ENCODE data around the gene GAB1. TPM values are rescaled to one million over a fixed set of nuclear protein-coding genes. Genes with fewer than 3 reads are reported as not detected.
A peak's percentile ranks its signal among the peaks of the same experiment; 100 is the strongest.

Gene GAB1
- total and polyA plus RNA-seq, 4 donors = 6.4 to 138 (median 22.6) TPM

DNA sequence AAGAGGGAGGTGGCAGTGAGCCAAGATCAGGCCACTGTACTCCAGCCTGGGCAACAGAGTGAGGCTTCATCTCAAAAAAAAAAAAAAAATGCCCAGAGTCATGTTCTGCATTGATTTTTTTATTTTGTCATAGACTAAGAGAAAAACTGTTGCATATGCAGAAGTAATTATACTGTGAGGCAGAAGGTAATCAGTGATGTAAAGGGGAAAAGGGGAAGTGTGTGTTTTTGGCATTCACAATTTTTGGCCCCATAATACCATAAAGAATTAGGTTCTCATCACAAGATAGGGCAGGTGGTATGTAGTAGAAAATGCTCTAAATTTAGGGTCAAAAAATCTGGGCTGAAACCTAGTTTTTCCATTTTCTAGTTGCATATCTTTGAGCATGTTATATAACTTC is 47.3 kb upstream of the GAB1 start:
- no peak overlapping the region for H3K9ac ChIP-seq (ENCODE audit: insufficient read depth in 1 of 2, low read length in 2 of 2)
- no peaks in the 10 kb centered on the region for H3K27me3 ChIP-seq (ENCODE audit: control insufficient read depth in 3 of 3, insufficient read depth in 3 of 3, low read length in 2 of 3)
- DNase-seq (no peak), ATAC-seq (ENCODE audit: insufficient read depth, low FRiP score) (no peak)
- H3K36me3 ChIP-seq (ENCODE audit: control insufficient read depth in 4 of 4, insufficient read depth in 4 of 4, low read length in 4 of 4) = no peaks in the 10 kb centered on the region
- peaks cover 0 to 30% (median 6%) of the 10 kb centered on the region in 5 donors for H3K4me1 ChIP-seq (ENCODE audit: control insufficient read depth in 5 of 5, insufficient read depth in 5 of 5, low read length in 5 of 5)
- no peak overlapping the region for H3K4me3 ChIP-seq
- no peaks in the 10 kb centered on the region for H3K9me3 ChIP-seq (ENCODE audit: control insufficient read depth in 4 of 4, insufficient read depth in 3 of 4, low read length in 3 of 4)
- TF ChIP-seq, protein P1, sequence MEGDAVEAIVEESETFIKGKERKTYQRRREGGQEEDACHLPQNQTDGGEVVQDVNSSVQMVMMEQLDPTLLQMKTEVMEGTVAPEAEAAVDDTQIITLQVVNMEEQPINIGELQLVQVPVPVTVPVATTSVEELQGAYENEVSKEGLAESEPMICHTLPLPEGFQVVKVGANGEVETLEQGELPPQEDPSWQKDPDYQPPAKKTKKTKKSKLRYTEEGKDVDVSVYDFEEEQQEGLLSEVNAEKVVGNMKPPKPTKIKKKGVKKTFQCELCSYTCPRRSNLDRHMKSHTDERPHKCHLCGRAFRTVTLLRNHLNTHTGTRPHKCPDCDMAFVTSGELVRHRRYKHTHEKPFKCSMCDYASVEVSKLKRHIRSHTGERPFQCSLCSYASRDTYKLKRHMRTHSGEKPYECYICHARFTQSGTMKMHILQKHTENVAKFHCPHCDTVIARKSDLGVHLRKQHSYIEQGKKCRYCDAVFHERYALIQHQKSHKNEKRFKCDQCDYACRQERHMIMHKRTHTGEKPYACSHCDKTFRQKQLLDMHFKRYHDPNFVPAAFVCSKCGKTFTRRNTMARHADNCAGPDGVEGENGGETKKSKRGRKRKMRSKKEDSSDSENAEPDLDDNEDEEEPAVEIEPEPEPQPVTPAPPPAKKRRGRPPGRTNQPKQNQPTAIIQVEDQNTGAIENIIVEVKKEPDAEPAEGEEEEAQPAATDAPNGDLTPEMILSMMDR (IDR thresholded peaks at IDR 0.05; ENCODE audit: control extremely low read depth, extremely low read depth) = no peak
- H3K27ac ChIP-seq (ENCODE audit: low read depth in 1 of 2, low read length in 1 of 2) = no peak overlapping the region

DNA sequence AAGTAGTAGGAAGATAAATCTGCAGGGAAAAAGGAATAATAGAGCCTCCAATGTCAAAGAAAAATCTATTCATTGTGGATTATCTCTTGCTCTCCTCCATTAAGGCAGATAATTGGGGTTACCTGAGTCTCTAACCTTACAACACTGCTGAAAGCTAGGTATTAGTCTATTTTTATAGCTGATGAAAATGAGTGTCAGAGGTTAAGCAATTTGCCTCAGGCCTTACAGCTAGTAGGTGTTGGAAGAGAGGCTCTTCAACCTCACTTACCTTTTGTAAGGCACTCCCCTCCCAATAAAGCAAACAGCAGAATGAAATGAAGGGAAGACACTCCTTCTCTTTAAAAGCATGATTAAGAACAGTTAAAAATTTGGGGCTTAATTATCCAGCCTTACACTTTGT is 45.4 kb upstream of the GAB1 start:
- no peak for DNase-seq
- Histone ChIP-seq H3K9me3 (ENCODE audit: control insufficient read depth in 4 of 4, insufficient read depth in 3 of 4, low read length in 3 of 4) (no peaks in the 10 kb centered on the region), H3K27me3 (ENCODE audit: control insufficient read depth in 3 of 3, insufficient read depth in 3 of 3, low read length in 2 of 3) (no peaks in the 10 kb centered on the region), H3K27ac (ENCODE audit: low read depth in 1 of 2, low read length in 1 of 2) (no peak overlapping the region), H3K4me1 (ENCODE audit: control insufficient read depth in 5 of 5, insufficient read depth in 5 of 5, low read length in 5 of 5) (peaks cover 0 to 35% (median 9%) of the 10 kb centered on the region in 5 donors), H3K36me3 (ENCODE audit: control insufficient read depth in 4 of 4, insufficient read depth in 4 of 4, low read length in 4 of 4) (no peaks in the 10 kb centered on the region), H3K9ac (ENCODE audit: insufficient read depth in 1 of 2, low read length in 2 of 2) (no peak overlapping the region), H3K4me3 (no peak overlapping the region)
- no peak for ATAC-seq (ENCODE audit: insufficient read depth, low FRiP score)
- TF ChIP-seq, protein P1 (IDR thresholded peaks at IDR 0.05; ENCODE audit: control extremely low read depth, extremely low read depth) = no peak

DNA sequence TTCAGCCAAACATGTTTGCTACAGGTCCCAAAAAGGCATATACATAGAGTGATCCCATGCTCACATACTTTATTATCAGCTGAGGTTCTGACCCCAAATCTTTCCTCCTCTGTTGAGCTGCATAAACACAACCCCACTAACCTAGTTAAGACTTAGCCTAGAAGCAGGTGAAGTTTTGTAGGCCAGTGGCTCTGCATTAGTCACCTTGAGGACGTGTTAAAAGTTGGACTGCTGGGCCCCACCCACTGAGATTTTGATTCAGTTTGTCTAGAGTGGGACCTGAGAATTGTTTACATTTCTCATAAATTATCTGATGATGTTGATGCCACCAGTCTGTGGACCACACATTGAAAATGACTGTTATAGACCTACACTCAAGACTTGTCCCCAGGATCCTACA is 43.8 kb upstream of the GAB1 start:
- Histone ChIP-seq H3K9ac (ENCODE audit: insufficient read depth in 1 of 2, low read length in 2 of 2) (no peak overlapping the region), H3K27me3 (ENCODE audit: control insufficient read depth in 3 of 3, insufficient read depth in 3 of 3, low read length in 2 of 3) (no peaks in the 10 kb centered on the region), H3K27ac (ENCODE audit: low read depth in 1 of 2, low read length in 1 of 2) (no peak overlapping the region), H3K4me1 (ENCODE audit: control insufficient read depth in 5 of 5, insufficient read depth in 5 of 5, low read length in 5 of 5) (peaks cover 0 to 30% (median 9%) of the 10 kb centered on the region in 5 donors), H3K4me3 (no peak overlapping the region), H3K36me3 (ENCODE audit: control insufficient read depth in 4 of 4, insufficient read depth in 4 of 4, low read length in 4 of 4) (no peaks in the 10 kb centered on the region), H3K9me3 (ENCODE audit: control insufficient read depth in 4 of 4, insufficient read depth in 3 of 4, low read length in 3 of 4) (no peaks in the 10 kb centered on the region)
- ATAC-seq (ENCODE audit: insufficient read depth, low FRiP score) (no peak), DNase-seq (no peak)
- WGBS, 2 donors = 87 to 97% methylated on average over 1 of the region's 1 CpG
- TF ChIP-seq, protein P1 (IDR thresholded peaks at IDR 0.05; ENCODE audit: control extremely low read depth, extremely low read depth) = no peak

DNA sequence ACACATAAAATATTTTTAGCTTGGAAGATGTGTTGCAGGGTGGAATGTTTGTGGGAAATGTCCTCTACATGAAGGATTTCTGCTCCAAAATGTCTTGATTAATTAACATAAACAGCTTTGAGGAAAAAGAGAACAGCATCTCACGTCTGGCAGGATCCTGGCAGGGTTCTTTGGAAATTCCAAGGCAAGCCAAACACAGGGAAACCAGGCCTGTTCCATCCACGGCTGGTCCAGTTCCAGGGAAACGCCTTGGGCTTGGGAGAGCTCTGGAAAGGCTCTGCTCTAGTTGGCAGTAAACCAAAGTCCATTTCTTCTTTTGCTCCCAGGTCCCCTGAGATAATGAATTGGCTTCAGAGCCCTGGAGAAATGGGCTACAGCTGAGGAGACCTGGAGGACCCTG is 42.4 kb upstream of the GAB1 start:
- H3K4me3 ChIP-seq = no peak overlapping the region
- no peaks in the 10 kb centered on the region for H3K36me3 ChIP-seq (ENCODE audit: control insufficient read depth in 4 of 4, insufficient read depth in 4 of 4, low read length in 4 of 4)
- 35 to 71% methylated on average over 3 of the region's 3 CpGs for WGBS, 2 donors
- no peak overlapping the region for H3K9ac ChIP-seq (ENCODE audit: insufficient read depth in 1 of 2, low read length in 2 of 2)
- peak overlapping the region in 1 of 2 donors; percentile 67 for H3K27ac ChIP-seq (ENCODE audit: low read depth in 1 of 2, low read length in 1 of 2)
- DNase-seq (peak; percentile 89 to 95 (median 95)), ATAC-seq (ENCODE audit: insufficient read depth, low FRiP score) (no peak)
- no peaks in the 10 kb centered on the region for H3K27me3 ChIP-seq (ENCODE audit: control insufficient read depth in 3 of 3, insufficient read depth in 3 of 3, low read length in 2 of 3)
- peaks cover 0 to 30% (median 9%) of the 10 kb centered on the region in 5 donors for H3K4me1 ChIP-seq (ENCODE audit: control insufficient read depth in 5 of 5, insufficient read depth in 5 of 5, low read length in 5 of 5)
- no peaks in the 10 kb centered on the region for H3K9me3 ChIP-seq (ENCODE audit: control insufficient read depth in 4 of 4, insufficient read depth in 3 of 4, low read length in 3 of 4)
- TF ChIP-seq, protein P1 (IDR thresholded peaks at IDR 0.05; ENCODE audit: control extremely low read depth, extremely low read depth) = no peak

Data from lung (tissue), 12 donors.